Inflammatory macrophage (primary cell): ENCODE data around the gene CCDC127.
A peak's percentile ranks its signal among the peaks of the same experiment; 100 is the strongest.
"Not testable (repeated sequence)": the region's sequence is repeated elsewhere in the genome, so short reads cannot be mapped to it uniquely, and the experiment has no call there.

Experiments
- DNase-seq, 2 donors: peaks; one replicate each; pipeline ENCODE4 v3.0.0-alpha.2; 2020 to 2022

The CCDC127 gene

GRCh38 chr5:233426-233825, 15.5 kb upstream of the CCDC127 start:
- DNase-seq, result not testable (repeated sequence)

- DNase-seq, result no peak
These were observed 13.7 kb upstream of the CCDC127 start for GRCh38 chr5:231661-232060.

GRCh38 chr5:230711-231110, 12.8 kb upstream of the CCDC127 start:
- no peak for DNase-seq

- no peak for DNase-seq
These were observed 10.9 kb upstream of the CCDC127 start for GRCh38 chr5:228886-229285.

DNA sequence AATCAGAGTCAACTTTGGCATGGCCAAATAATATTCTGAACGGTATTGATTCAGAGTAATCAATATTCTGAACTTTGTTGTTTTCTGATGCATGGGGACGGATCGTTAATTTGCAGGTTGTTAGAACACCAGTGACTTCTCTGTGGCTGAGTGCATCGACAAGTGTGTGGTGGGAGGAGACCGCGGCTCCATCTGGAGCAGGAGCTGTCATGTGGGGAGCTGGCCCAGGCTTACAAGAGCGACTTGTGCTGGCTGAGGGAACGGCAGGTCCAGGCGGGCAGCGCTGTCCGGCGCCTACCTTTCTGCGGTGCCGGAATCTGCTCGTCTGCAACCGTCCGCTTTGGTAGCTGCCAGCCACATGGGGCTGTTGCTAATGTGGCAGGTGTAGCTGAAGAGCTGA, 9.4 kb upstream of the CCDC127 start:
- DNase-seq, result not testable (repeated sequence)

GRCh38 chr5:225334-225733, 7.4 kb upstream of the CCDC127 start:
- no peak for DNase-seq

GRCh38 chr5:223791-224190, 5.8 kb upstream of the CCDC127 start:
- no peak for DNase-seq

DNA sequence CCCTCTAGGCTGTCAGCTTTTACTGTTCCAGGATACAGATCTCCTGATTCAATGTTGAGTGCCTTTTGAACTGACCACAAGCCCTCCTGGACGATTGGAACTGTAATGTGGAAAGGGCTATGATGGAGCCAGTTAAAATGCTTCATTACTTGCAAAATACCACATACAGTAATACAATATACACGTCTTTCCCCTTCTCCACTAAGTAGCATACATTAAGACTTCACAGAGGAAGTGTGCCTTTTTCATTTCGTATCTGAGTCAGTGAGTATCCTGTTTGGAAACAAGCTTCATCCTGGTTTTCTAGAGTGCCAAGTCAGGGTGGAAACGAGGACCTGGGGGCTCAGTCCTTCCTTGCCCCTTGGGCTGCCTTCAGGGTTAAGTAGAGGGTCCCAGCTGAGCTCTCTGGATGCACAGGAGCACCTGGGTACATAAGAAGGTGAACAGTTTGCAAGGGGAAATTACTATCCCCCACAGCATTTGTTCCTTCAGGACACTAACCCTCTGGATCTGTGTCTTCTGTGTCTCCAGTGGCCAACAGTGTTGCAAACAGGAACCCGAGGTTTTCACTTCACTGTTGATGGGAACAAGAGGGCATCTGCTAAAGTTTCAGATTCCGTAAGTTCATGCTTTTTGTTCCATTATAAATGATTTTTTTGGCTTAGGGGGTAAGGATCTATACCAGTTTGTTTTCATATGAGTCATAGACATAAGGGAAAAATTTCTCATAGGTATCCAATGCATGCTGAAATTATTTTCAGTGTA, 5.2 kb upstream of the CCDC127 start:
- peak; percentile 16 to 17 for DNase-seq

GRCh38 chr5:219991-220390, 2.0 kb upstream of the CCDC127 start:
- DNase-seq, result no peak

- DNase-seq, result peak; percentile 4 to 11
These were observed 1.5 kb upstream of the CCDC127 start for GRCh38 chr5:219460-219863.

DNA sequence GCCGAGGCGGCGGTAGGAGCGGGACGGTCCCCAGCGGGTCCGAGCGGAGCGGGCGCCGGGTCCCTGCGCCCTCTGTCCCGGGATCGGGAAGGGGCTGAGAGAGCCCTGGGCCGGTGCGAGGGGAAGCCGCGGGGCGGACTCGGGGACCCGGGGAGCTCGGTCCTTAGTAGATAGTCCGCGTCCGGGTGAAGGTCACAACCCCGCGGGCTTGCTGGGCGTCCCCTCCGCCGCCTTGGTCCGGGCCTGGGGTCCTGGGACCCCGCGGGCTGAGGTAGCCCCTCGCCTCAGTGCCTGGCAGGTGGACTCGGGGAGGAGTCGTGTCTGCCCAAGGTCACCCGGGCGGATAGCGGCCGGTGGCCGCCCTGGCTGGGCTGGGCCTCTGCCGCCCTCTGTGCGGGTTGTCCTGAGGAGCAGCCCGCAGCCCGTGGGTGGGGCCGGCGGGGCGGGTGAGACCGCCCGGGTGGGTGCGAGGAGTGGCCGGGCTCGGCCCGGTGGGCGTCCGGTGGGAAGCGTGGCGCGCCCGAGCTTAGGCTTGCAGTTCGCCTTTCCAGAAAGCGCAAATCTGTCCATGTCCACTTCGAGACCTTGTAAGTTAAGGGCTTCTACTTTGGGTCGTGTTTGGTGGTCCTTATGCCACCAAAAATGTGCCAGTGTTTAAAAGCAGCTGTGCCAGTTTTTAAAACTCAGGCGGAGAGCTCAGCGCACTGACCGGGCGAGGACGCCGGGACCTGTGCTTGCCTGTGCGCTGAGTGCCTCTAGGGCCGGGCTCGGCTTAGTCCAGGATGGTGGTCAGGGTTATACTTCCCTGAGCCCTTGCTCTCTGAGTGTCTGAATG, 721 bp upstream of the CCDC127 start:
- peak; percentile 48 to 56 for DNase-seq

GRCh38 chr5:216076-216475, 1.9 kb downstream of the CCDC127 start:
- DNase-seq, result not testable (repeated sequence)

DNA sequence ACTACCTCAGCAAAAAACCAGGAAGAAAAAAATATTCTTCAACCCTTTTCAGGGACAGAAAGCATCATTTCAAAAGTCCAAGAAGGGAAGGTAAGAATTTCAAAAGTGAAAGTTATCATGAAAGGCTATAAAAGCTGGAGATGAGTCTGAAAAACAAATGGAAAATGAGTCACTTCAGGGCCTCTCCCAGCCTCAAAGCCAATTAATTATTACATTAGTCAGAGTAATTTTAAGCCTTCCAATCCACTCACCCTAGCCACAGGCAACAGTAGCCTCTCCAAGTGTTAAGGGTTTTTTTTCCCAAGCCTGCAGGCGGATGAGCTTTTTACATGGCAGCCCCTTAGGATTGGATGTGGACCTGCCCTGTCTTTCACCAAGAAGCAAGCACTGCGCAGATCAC, 2.7 kb downstream of the CCDC127 start:
- not testable (repeated sequence) for DNase-seq

DNA sequence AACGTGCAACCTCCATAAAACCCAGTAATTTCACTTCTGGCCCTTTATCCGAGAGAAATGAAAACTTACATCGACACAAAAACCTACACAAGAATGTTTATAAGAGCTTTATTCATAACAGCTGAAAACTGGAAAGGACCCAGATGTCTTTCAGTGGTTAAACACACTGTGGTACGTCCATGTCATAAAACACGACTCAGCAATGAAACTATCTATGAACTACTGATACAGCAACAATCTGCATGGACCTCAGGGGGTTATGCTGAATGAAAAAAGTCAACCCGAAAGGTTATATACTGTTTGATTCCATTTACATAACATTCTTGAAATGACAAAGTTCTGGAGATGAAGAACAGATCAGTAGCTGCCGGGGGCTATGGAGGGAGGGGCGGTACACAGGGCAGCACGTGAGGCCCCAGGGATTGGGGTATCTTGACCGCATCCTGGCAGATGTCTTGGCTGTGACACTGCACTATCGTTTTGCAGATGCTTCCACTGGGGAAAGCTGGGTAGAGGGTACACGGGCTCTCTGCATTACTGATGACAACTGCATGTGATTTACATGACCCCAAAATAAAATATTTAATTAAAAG, 4.1 kb downstream of the CCDC127 start:
- no peak for DNase-seq

- peak in 1 of 2 donors; percentile 9 for DNase-seq
These were observed 9.4 kb downstream of the CCDC127 start for GRCh38 chr5:208449-209114.

DNA sequence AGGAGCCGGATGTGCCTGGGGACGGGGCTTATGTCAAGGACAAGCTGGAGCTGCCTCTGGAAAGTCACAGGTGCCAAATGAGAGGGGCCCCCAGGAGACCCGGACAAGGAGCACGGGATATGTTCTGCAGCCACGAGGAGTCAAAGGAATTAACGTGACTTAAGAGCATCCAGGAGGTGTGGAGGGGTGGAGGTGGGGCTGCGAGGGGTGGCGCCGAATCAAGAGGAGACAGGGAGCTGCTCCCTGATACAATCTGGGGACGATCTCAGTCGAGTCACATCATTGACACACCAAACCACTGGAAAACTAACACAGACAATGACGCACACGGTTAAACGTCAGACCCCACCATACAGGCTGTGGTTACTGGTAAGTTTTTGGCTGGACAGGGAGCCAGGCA, 10.4 kb downstream of the CCDC127 start:
- no peak for DNase-seq

- DNase-seq, result no peak
These were observed 10.9 kb downstream of the CCDC127 start for GRCh38 chr5:206927-207536.

DNA sequence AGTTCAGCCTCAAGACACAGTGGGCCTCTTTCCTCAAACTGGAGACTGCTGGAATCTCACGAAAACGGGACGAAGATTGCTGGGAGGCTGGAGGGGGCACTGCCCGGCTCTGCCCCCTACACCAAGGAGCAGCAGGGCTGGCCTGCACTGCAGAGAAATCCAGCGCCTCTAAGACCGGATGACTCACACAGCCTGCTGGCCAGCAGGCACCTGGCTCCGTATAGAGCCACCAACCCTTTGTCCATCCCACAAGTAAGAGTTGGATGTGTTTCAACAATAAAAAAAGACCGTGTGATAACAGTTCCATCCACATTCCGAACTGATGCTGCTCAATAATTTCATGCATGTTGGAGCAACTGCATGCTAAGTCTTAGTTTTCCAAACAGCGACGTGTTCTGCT, 11.5 kb downstream of the CCDC127 start:
- DNase-seq, result no peak

GRCh38 chr5:204966-205670, 12.8 kb downstream of the CCDC127 start:
- no peak for DNase-seq

GRCh38 chr5:204462-204861, 13.5 kb downstream of the CCDC127 start:
- no peak for DNase-seq

DNA sequence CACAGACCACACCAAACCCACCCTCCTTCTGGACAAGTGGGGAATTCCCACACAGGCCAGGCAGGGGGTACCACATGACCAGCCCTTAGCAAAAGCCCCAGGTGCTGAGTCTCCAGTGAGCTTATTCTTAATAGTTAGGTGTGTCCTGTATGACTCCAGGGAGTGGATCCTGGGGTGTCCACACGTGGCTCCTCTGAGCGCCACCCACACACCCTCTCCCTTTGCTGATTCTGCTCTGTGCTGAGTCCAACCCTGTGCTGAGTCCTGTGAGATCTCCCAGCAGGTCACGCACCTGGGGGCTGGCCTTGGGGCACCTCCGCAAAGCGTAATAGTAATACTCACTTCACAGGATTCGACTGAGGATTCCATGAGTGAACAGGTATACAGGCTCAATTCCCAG, 14.0 kb downstream of the CCDC127 start:
- DNase-seq, result no peak
